Measurements from ENCODE around the gene GTF2E1. TPM values are rescaled to one million over a fixed set of nuclear protein-coding genes. Genes with fewer than 3 reads are reported as not detected.
"Not testable (repeated sequence)": the region's sequence is repeated elsewhere in the genome, so short reads cannot be mapped to it uniquely, and the experiment has no call there.

Gene GTF2E1
- total RNA-seq, 1 donor from 2014 or later, result 16.8 TPM

- intact Hi-C loops (cut with DNase I), result no loop called here
- H3K27ac ChIP-seq, result no peak overlapping the region
- H3K4me1 ChIP-seq, result no peaks in the 10 kb centered on the region
- TF ChIP-seq CTCF (IDR thresholded peaks at IDR 0.05), result no peak
- no peaks in the 10 kb centered on the region for H3K27me3 ChIP-seq
- DNase-seq (no peak), ATAC-seq (no peak)
- no peak overlapping the region for H3K4me3 ChIP-seq
- H3K36me3 ChIP-seq, result peaks cover 16% of the 10 kb centered on the region
- peaks cover 2% of the 10 kb centered on the region for H3K9me3 ChIP-seq
Observed at GRCh38 chr3:120708408-120708807, 34.1 kb upstream of the GTF2E1 start.

GRCh38 chr3:120710369-120710768 lies 32.2 kb upstream of the GTF2E1 start:
- Histone ChIP-seq H3K36me3 (peaks cover 11% of the 10 kb centered on the region), H3K27ac (no peak overlapping the region), H3K27me3 (no peaks in the 10 kb centered on the region), H3K9me3 (no peaks in the 10 kb centered on the region), H3K4me3 (no peak overlapping the region), H3K4me1 (no peaks in the 10 kb centered on the region)
- no peak for DNase-seq
- ATAC-seq, result no peak
- intact Hi-C loops (cut with DNase I), result no loop called here
- no peak for TF ChIP-seq CTCF (IDR thresholded peaks at IDR 0.05)

- Histone ChIP-seq H3K27ac (no peak overlapping the region), H3K4me1 (no peaks in the 10 kb centered on the region), H3K36me3 (peaks cover 11% of the 10 kb centered on the region), H3K9me3 (no peaks in the 10 kb centered on the region), H3K27me3 (no peaks in the 10 kb centered on the region), H3K4me3 (no peak overlapping the region)
- intact Hi-C loops (cut with DNase I), result no loop called here
- no peak for TF ChIP-seq CTCF (IDR thresholded peaks at IDR 0.05)
- ATAC-seq, result no peak
- no peak for DNase-seq
Observed at GRCh38 chr3:120713262-120713661, 29.3 kb upstream of the GTF2E1 start.

GRCh38 chr3:120719167-120719834 lies 23.2 kb upstream of the GTF2E1 start:
- ATAC-seq; intact Hi-C loops (cut with DNase I); H3K9me3 ChIP-seq; H3K27me3 ChIP-seq; H3K36me3 ChIP-seq; H3K4me1 ChIP-seq: not testable (repeated sequence)
- H3K4me3 ChIP-seq, result peak overlapping the region; percentile 57
- DNase-seq, result peak; percentile 90
- H3K27ac ChIP-seq, result peak overlapping the region; percentile 33

GRCh38 chr3:120726791-120727190 lies 15.8 kb upstream of the GTF2E1 start:
- no peak for DNase-seq
- Histone ChIP-seq H3K4me3 (no peak overlapping the region), H3K36me3 (no peaks in the 10 kb centered on the region), H3K9me3 (no peaks in the 10 kb centered on the region), H3K27me3 (no peaks in the 10 kb centered on the region), H3K4me1 (no peaks in the 10 kb centered on the region), H3K27ac (no peak overlapping the region)
- ATAC-seq, result no peak
- no peak for TF ChIP-seq CTCF (IDR thresholded peaks at IDR 0.05)
- intact Hi-C loops (cut with DNase I), result no loop called here

GRCh38 chr3:120730576-120731542 lies 11.7 kb upstream of the GTF2E1 start:
- ATAC-seq, result no peak

GRCh38 chr3:120738006-120738405 lies 4.5 kb upstream of the GTF2E1 start:
- H3K36me3 ChIP-seq; DNase-seq; H3K4me1 ChIP-seq; H3K27ac ChIP-seq; H3K27me3 ChIP-seq; H3K4me3 ChIP-seq; intact Hi-C loops (cut with DNase I); ATAC-seq; H3K9me3 ChIP-seq: not testable (repeated sequence)

More at GRCh38 chr3:120730576-120731542, 11.7 kb upstream of the GTF2E1 start:
- H3K4me1 ChIP-seq, result no peaks in the 10 kb centered on the region
- H3K4me3 ChIP-seq, result no peak overlapping the region
- no peaks in the 10 kb centered on the region for H3K9me3 ChIP-seq
- DNase-seq, result no peak
- H3K27ac ChIP-seq, result no peak overlapping the region
- no peaks in the 10 kb centered on the region for H3K36me3 ChIP-seq
- intact Hi-C loops (cut with DNase I), result no loop called here
- no peaks in the 10 kb centered on the region for H3K27me3 ChIP-seq
- TF ChIP-seq CTCF (IDR thresholded peaks at IDR 0.05), result no peak
